H9 (cell line): Measurements from ENCODE around the gene MID1. TPM values are rescaled to one million over a fixed set of nuclear protein-coding genes. Genes with fewer than 3 reads are reported as not detected.

Source experiments
- DNase-seq: peaks from one replicate; pipeline ENCODE4 v3.0.0-alpha.2; 2017
- H2AFZ ChIP-seq: one replicate; pipeline ENCODE4 v1.6.1; 2013; ENCODE audit warnings: mild to moderate bottlenecking, low read length, control low read depth, moderate library complexity
- H2AK5ac ChIP-seq: 2 replicates; pipeline ENCODE4 v1.6.1; 2013; ENCODE audit warnings: low read length, control low read depth, mixed read lengths; ENCODE audit not compliant: insufficient read length
- H2BK120ac ChIP-seq: one replicate; pipeline ENCODE4 v1.6.1; 2013; ENCODE audit warnings: low read depth, mild to moderate bottlenecking, low read length, control low read depth, inconsistent platforms; ENCODE audit not compliant: poor library complexity, severe bottlenecking
- H2BK12ac ChIP-seq: 2 replicates; pipeline ENCODE4 v1.6.1; 2013; ENCODE audit warnings: low read length, control low read depth, mixed read lengths, low read depth; ENCODE audit not compliant: insufficient read length
- H2BK15ac ChIP-seq: 2 replicates; pipeline ENCODE4 v1.6.1; 2013; ENCODE audit warnings: low read depth, low read length, control low read depth
- H2BK20ac ChIP-seq: one replicate; pipeline ENCODE4 v1.6.1; 2013; ENCODE audit warnings: low read depth, mild to moderate bottlenecking, low read length, control low read depth, inconsistent platforms; ENCODE audit not compliant: poor library complexity, severe bottlenecking
- H2BK5ac ChIP-seq: 2 replicates; pipeline ENCODE4 v1.6.1; 2013; ENCODE audit warnings: low read length, control low read depth, mixed read lengths; ENCODE audit not compliant: insufficient read length
- H3K14ac ChIP-seq: 2 replicates; pipeline ENCODE4 v1.6.1; 2013; ENCODE audit warnings: low read length, control low read depth; ENCODE audit not compliant: insufficient read depth
- H3K18ac ChIP-seq: 2 replicates; pipeline ENCODE4 v1.6.1; 2013; ENCODE audit warnings: low read depth, mild to moderate bottlenecking, mixed read lengths, low read length, control low read depth; ENCODE audit not compliant: insufficient read length
- H3K23ac ChIP-seq: 2 replicates; pipeline ENCODE4 v1.6.1; 2013; ENCODE audit warnings: low read length, control low read depth, mixed read lengths, low read depth; ENCODE audit not compliant: insufficient read length
- H3K23me2 ChIP-seq: 2 replicates; pipeline ENCODE4 v1.6.1; 2013; ENCODE audit warnings: low read depth, mild to moderate bottlenecking, mixed read lengths, low read length, control low read depth; ENCODE audit not compliant: insufficient read length, poor library complexity, severe bottlenecking
- H3K27ac ChIP-seq: 2 replicates; pipeline ENCODE4 v1.5.1; 2013; ENCODE audit warnings: low read length, control low read depth, mixed read lengths, low read depth; ENCODE audit not compliant: insufficient read length
- H3K27me3 ChIP-seq: 2 replicates; pipeline ENCODE4 v1.6.1; 2013; ENCODE audit warnings: low read length, control low read depth, inconsistent platforms; ENCODE audit not compliant: insufficient read depth
- H3K4ac ChIP-seq: 2 replicates; pipeline ENCODE4 v1.6.1; 2013; ENCODE audit warnings: low read depth, mild to moderate bottlenecking, control low read depth, inconsistent platforms, low read length, moderate library complexity
- H3K4me1 ChIP-seq: 2 replicates; pipeline ENCODE4 v1.6.1; 2013; ENCODE audit warnings: low read length, control low read depth, inconsistent platforms; ENCODE audit not compliant: insufficient read depth
- H3K4me2 ChIP-seq: 2 replicates; pipeline ENCODE4 v1.6.1; 2013; ENCODE audit warnings: low read length, control low read depth, mixed read lengths; ENCODE audit not compliant: insufficient read length, insufficient read depth
- H3K56ac ChIP-seq: 2 replicates; pipeline ENCODE4 v1.6.1; 2013; ENCODE audit warnings: low read depth, mild to moderate bottlenecking, mixed read lengths, low read length, control low read depth; ENCODE audit not compliant: insufficient read length
- H3K79me1 ChIP-seq: 2 replicates; pipeline ENCODE4 v1.6.1; 2013; ENCODE audit warnings: low read depth, mild to moderate bottlenecking, moderate library complexity, low read length, control low read depth, inconsistent platforms; ENCODE audit not compliant: insufficient read depth, poor library complexity, severe bottlenecking
- H3K79me2 ChIP-seq: 2 replicates; pipeline ENCODE4 v1.6.1; 2013; ENCODE audit warnings: low read length, control low read depth, inconsistent platforms; ENCODE audit not compliant: insufficient read depth
- H3K9ac ChIP-seq: 2 replicates; pipeline ENCODE4 v1.6.1; 2013; ENCODE audit warnings: low read length, control low read depth, mixed read lengths; ENCODE audit not compliant: insufficient read length; ENCODE audit errors: extremely low read depth
- H3K9me3 ChIP-seq: one replicate; pipeline ENCODE4 v1.6.1; 2013; ENCODE audit warnings: low read depth, low read length, inconsistent platforms; ENCODE audit not compliant: control insufficient read depth
- H3T11ph ChIP-seq: one replicate; pipeline ENCODE4 v1.6.1; 2013; ENCODE audit warnings: mild to moderate bottlenecking, low read length, control low read depth, inconsistent platforms
- H4K20me1 ChIP-seq: one replicate; pipeline ENCODE4 v1.6.1; 2013; ENCODE audit not compliant: control insufficient read depth, insufficient read length, insufficient read depth
- H4K5ac ChIP-seq: 2 replicates; pipeline ENCODE4 v1.6.1; 2013; ENCODE audit warnings: low read depth, mild to moderate bottlenecking, mixed read lengths, low read length, control low read depth; ENCODE audit not compliant: insufficient read length
- H4K8ac ChIP-seq: replicated peaks from 2 replicates; pipeline ENCODE4 v1.6.1; 2013; ENCODE audit warnings: low read length, control low read depth, mixed read lengths, low read depth; ENCODE audit not compliant: insufficient read length
- H4K91ac ChIP-seq: 2 replicates; pipeline ENCODE4 v1.6.1; 2013; ENCODE audit warnings: low read depth, mild to moderate bottlenecking, moderate library complexity, mixed read lengths, low read length, control low read depth; ENCODE audit not compliant: insufficient read length
- H3K27ac Mint-ChIP-seq, 3 experiments: 2 replicates in 2 of 3; 3 replicates in 1 of 3; pipeline ENCODE4 v1.8.0; 2020 to 2021; ENCODE audit warnings: mixed read lengths in 3 of 3, mild to moderate bottlenecking in 1 of 3, moderate library complexity in 1 of 3
- H3K27me3 Mint-ChIP-seq: 2 replicates; pipeline ENCODE4 v1.8.0; 2021; ENCODE audit warnings: low read depth, mild to moderate bottlenecking, moderate library complexity, mixed read lengths
- H3K36me3 Mint-ChIP-seq, 3 experiments: 2 replicates in 2 of 3; 3 replicates in 1 of 3; pipeline ENCODE4 v1.8.0; 2020 to 2021; ENCODE audit warnings: low read depth in 3 of 3, mixed read lengths in 3 of 3; ENCODE audit not compliant: insufficient read depth in 1 of 3
- H3K4me1 Mint-ChIP-seq, 2 experiments: 2 replicates each; pipeline ENCODE4 v1.8.0; 2020; ENCODE audit warnings: mixed read lengths in 2 of 2
- H3K4me3 Mint-ChIP-seq, 2 experiments: 2 replicates in 1 of 2; 3 replicates in 1 of 2; pipeline ENCODE4 v1.8.0; 2020 to 2021; ENCODE audit warnings: mild to moderate bottlenecking in 2 of 2, mixed read lengths in 2 of 2, moderate library complexity in 1 of 2
- H3K9me3 Mint-ChIP-seq, 2 experiments: 2 replicates in 1 of 2; 3 replicates in 1 of 2; pipeline ENCODE4 v1.8.0; 2020; ENCODE audit warnings: mild to moderate bottlenecking in 2 of 2, mixed read lengths in 2 of 2, moderate library complexity in 1 of 2
- WGBS: extraction: QIAGEN DNeasy Blood & Tissue Kit; methylation state at CpG from one replicate; pipeline ENCODE4 v1.1.7; 2013; ENCODE audit warnings: missing lambda C conversion rate, low lambda C conversion rate, mixed read lengths; ENCODE audit not compliant: insufficient read length; ENCODE audit errors: extremely low coverage; 5-methylcytosine and 5-hydroxymethylcytosine counted together
- total RNA-seq: library from RNA; stranded (reverse); gene quantifications from 2 replicates; pipeline ENCODE4 v1.2.1, GENCODE V29; 2021
- TF ChIP-seq, protein P1 (sequence below): fragments of 200-600 bp; sonication (generic); conservative IDR thresholded peaks from 3 replicates; pipeline ENCODE4 v1.8.0; 2021; ENCODE audit warnings: antibody characterized with exemption, mild to moderate bottlenecking

The MID1 gene
- total RNA-seq, 1 experiment from 2014 or later: 32.9 TPM

DNA sequence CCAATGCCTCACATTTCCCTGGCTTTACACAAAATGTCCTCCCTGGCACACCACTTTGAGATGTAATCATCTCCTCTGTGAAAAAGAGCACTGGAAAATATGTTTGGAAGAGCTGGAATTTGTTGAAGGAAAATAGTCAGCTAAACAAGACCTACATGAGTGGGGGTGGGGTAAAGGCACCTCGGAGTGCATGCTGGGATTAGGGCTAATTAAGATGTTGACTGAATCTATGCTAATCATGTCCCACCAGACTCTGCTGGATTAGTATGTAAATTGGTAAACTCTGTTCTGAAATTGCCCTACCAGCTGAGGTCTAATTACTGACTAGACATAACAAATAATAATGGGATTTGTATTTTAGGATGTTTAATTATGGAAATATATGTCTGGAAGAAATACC lies 46.8 kb upstream of the MID1 start:
- no peak overlapping the region for H3K14ac ChIP-seq
- no peak overlapping the region for H2AK5ac ChIP-seq
- no peak overlapping the region for H2BK120ac ChIP-seq
- H3K79me2 ChIP-seq: no peaks in the 10 kb centered on the region
- H3K4ac ChIP-seq: no peak overlapping the region
- H4K20me1 ChIP-seq: no peaks in the 10 kb centered on the region
- no peaks in the 10 kb centered on the region for H3K27me3 Mint-ChIP-seq
- no peak overlapping the region for H4K91ac ChIP-seq
- peaks cover 4 to 16% of the 10 kb centered on the region in 2 experiments for H3K4me1 Mint-ChIP-seq
- H3K56ac ChIP-seq: no peak overlapping the region
- H3K79me1 ChIP-seq: no peaks in the 10 kb centered on the region
- H3K9me3 ChIP-seq: no peaks in the 10 kb centered on the region
- DNase-seq: no peak
- no peak overlapping the region for H2BK15ac ChIP-seq
- peak overlapping the region in 1 of 3 experiments; percentile 20; a peak in 3 of 7 replicates for H3K27ac Mint-ChIP-seq
- H3K9ac ChIP-seq: no peak overlapping the region
- no peak overlapping the region for H3K4me2 ChIP-seq
- peaks cover 33 to 39% of the 10 kb centered on the region in 2 experiments for H3K9me3 Mint-ChIP-seq
- H3K23me2 ChIP-seq: no peaks in the 10 kb centered on the region
- H3K4me3 Mint-ChIP-seq: no peak overlapping the region
- no peak overlapping the region for H4K5ac ChIP-seq
- peaks cover 4% of the 10 kb centered on the region; the same call in 1 of the 2 replicates for H3K4me1 ChIP-seq
- TF ChIP-seq, protein P1, sequence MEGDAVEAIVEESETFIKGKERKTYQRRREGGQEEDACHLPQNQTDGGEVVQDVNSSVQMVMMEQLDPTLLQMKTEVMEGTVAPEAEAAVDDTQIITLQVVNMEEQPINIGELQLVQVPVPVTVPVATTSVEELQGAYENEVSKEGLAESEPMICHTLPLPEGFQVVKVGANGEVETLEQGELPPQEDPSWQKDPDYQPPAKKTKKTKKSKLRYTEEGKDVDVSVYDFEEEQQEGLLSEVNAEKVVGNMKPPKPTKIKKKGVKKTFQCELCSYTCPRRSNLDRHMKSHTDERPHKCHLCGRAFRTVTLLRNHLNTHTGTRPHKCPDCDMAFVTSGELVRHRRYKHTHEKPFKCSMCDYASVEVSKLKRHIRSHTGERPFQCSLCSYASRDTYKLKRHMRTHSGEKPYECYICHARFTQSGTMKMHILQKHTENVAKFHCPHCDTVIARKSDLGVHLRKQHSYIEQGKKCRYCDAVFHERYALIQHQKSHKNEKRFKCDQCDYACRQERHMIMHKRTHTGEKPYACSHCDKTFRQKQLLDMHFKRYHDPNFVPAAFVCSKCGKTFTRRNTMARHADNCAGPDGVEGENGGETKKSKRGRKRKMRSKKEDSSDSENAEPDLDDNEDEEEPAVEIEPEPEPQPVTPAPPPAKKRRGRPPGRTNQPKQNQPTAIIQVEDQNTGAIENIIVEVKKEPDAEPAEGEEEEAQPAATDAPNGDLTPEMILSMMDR: no peak
- H2BK5ac ChIP-seq: no peak overlapping the region
- H2BK12ac ChIP-seq: no peak overlapping the region
- H3K23ac ChIP-seq: no peak overlapping the region
- no peaks in the 10 kb centered on the region; a peak in 1 of 7 replicates for H3K36me3 Mint-ChIP-seq
- no peak overlapping the region for H2BK20ac ChIP-seq
- no peak overlapping the region for H3K27ac ChIP-seq
- no peaks in the 10 kb centered on the region for H3K27me3 ChIP-seq
- WGBS: no CpG with 5 or more reads among the region's 1 CpG
- H2AFZ ChIP-seq: no peak overlapping the region
- H3K18ac ChIP-seq: no peak overlapping the region
- no peak overlapping the region for H3T11ph ChIP-seq
- H4K8ac ChIP-seq: no peak overlapping the region
